GM12891 (cell line): Measurements from ENCODE around the gene CDC42EP3.

Source experiments
- PAX5 ChIP-seq: IDR thresholded peaks from 2 replicates; pipeline ENCODE4 v1.6.1; 2011; ENCODE audit warnings: low read length, moderate library complexity, mild to moderate bottlenecking; ENCODE audit not compliant: insufficient read depth, severe bottlenecking
- POLR2A ChIP-seq: IDR thresholded peaks from 2 replicates; pipeline ENCODE4 v1.6.1; 2011; ENCODE audit warnings: low read depth, low read length, control low read depth
- POLR2AphosphoS5 ChIP-seq: IDR thresholded peaks from 2 replicates; pipeline ENCODE4 v1.6.1; 2011; ENCODE audit warnings: low read depth, low read length, control low read depth
- POU2F2 ChIP-seq: IDR thresholded peaks from 2 replicates; pipeline ENCODE4 v1.6.1; 2011; ENCODE audit warnings: low read depth, mild to moderate bottlenecking, control low read depth, low read length, moderate library complexity
- SPI1 ChIP-seq: IDR thresholded peaks from 2 replicates; pipeline ENCODE4 v1.6.1; 2011; ENCODE audit warnings: low read depth, low read length, control low read depth
- TAF1 ChIP-seq: IDR thresholded peaks from 2 replicates; pipeline ENCODE4 v1.6.1; 2011; ENCODE audit warnings: low read depth, low read length, control low read depth

DNA sequence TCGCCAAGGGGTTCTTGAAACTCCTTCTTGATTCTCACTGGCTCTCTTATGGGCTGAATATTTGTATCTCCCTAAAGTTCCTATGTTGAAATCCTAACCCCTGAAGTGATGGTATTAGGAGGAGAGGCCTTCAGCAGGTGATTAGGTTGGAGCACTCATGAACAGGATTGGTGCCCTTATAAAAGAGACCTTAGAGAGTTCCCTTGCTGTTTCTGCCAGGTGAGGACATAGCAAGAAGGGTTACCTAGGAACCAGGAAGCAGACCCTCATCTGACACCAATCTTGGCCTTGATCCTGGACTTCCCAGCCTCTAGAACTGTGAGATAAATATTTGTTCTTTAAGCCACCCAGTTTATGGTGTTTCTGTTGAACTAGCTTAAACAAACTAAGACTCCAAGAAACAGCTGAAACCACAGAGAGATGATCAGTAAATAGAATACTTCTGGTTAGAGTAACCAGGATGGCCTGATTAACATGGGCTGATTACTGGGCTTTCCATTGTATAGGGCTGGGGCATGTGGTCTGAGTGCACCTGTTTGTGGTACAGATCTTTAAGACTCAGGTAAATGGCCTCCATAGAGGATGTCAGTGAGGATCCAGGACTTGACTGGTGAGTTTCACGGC lies 7.7 kb upstream of the CDC42EP3 start:
- TF ChIP-seq POLR2A, result no peak
- TF ChIP-seq POLR2AphosphoS5, result no peak
- no peak for TF ChIP-seq TAF1
- no peak for TF ChIP-seq PAX5
- no peak for TF ChIP-seq SPI1
- no peak for TF ChIP-seq POU2F2
